KMS-11 (cell line): ENCODE measurements around the gene FAM149B1.

Experiments used
- H2AFZ ChIP-seq: fragments of 200-600 bp; sonication (generic); 2 replicates; pipeline ENCODE4 v1.6.1; 2016; ENCODE audit warnings: antibody characterized with exemption, mixed run types, low read depth
- H3K27ac ChIP-seq: fragments of 200-600 bp; sonication (generic); 2 replicates; pipeline ENCODE4 v1.6.1; 2016; ENCODE audit warnings: mild to moderate bottlenecking, mixed run types
- H3K27me3 ChIP-seq: fragments of 200-600 bp; sonication (generic); 2 replicates; pipeline ENCODE4 v1.6.1; 2017; ENCODE audit warnings: mild to moderate bottlenecking, low read depth, mixed run types, moderate library complexity; ENCODE audit not compliant: insufficient read depth
- H3K36me3 ChIP-seq: fragments of 200-600 bp; sonication (generic); 2 replicates; pipeline ENCODE4 v1.6.1; 2017; ENCODE audit warnings: mild to moderate bottlenecking, mixed run types; ENCODE audit not compliant: insufficient read depth
- H3K4me1 ChIP-seq: fragments of 200-600 bp; sonication (generic); 2 replicates; pipeline ENCODE4 v1.6.1; 2016; ENCODE audit warnings: mild to moderate bottlenecking, low read depth, mixed run types; ENCODE audit not compliant: poor library complexity, severe bottlenecking
- H3K4me2 ChIP-seq: fragments of 200-600 bp; sonication (generic); 2 replicates; pipeline ENCODE4 v1.7.0; 2016; ENCODE audit warnings: mild to moderate bottlenecking, mixed run types
- H3K4me3 ChIP-seq: fragments of 200-600 bp; sonication (generic); IDR thresholded peaks from 2 replicates; pipeline ENCODE4 v1.6.1; 2017; ENCODE audit warnings: low read depth, low read length, mixed read lengths; ENCODE audit not compliant: insufficient read depth
- H3K79me2 ChIP-seq: fragments of 200-600 bp; sonication (generic); 2 replicates; pipeline ENCODE4 v1.6.1; 2016; ENCODE audit warnings: low read depth, mixed run types; ENCODE audit not compliant: insufficient read depth
- H3K9ac ChIP-seq: fragments of 200-600 bp; sonication (generic); 2 replicates; pipeline ENCODE4 v1.6.1; 2016; ENCODE audit warnings: mild to moderate bottlenecking, mixed run types
- H4K20me1 ChIP-seq: fragments of 200-600 bp; sonication (generic); 2 replicates; pipeline ENCODE4 v1.6.1; 2016; ENCODE audit warnings: mild to moderate bottlenecking, mixed run types; ENCODE audit not compliant: insufficient read depth
- CTCF ChIP-seq: fragments of 200-600 bp; sonication (generic); conservative IDR thresholded peaks from 2 replicates; pipeline ENCODE4 v1.6.1; 2017; ENCODE audit warnings: low read depth, mild to moderate bottlenecking, antibody characterized with exemption, low read length, moderate library complexity, mixed read lengths

FAM149B1 gene

GRCh38 chr10:73190188-73190587, 22.3 kb downstream of the FAM149B1 start:
- Histone ChIP-seq H3K4me3 (no peak overlapping the region), H4K20me1 (no peaks in the 10 kb centered on the region), H3K9ac (no peak overlapping the region), H3K4me1 (no peaks in the 10 kb centered on the region), H3K27me3 (no peaks in the 10 kb centered on the region), H3K4me2 (no peak overlapping the region), H3K36me3 (no peaks in the 10 kb centered on the region), H3K27ac (no peak overlapping the region), H3K79me2 (no peaks in the 10 kb centered on the region), H2AFZ (no peak overlapping the region)
- TF ChIP-seq CTCF = no peak

DNA sequence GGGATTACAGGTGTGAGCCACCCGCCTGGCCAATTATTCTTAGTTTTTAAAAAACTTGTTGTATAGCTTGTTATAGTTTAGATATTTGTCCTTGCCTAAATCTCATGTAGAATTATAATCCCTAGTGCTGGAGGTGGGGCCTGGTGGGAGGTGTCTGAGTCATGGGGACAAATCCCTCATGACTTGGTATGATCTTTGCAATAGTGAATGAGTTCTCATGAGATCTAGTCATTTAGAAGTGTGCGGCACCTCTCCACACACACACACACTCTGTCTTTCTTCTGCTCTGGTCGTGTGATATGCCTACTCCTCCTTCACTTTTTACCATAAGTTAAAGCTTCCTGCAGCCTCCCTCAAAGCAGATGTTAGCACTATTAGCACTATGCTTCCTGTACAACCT, 37.2 kb downstream of the FAM149B1 start:
- no peaks in the 10 kb centered on the region for H3K79me2 ChIP-seq
- H3K9ac ChIP-seq = no peak overlapping the region
- H3K27me3 ChIP-seq = no peaks in the 10 kb centered on the region
- no peak for TF ChIP-seq CTCF
- no peaks in the 10 kb centered on the region for H4K20me1 ChIP-seq
- H2AFZ ChIP-seq = no peak overlapping the region
- no peaks in the 10 kb centered on the region for H3K4me1 ChIP-seq
- H3K27ac ChIP-seq = no peak overlapping the region
- no peaks in the 10 kb centered on the region for H3K36me3 ChIP-seq
- no peak overlapping the region for H3K4me3 ChIP-seq
- no peak overlapping the region for H3K4me2 ChIP-seq

GRCh38 chr10:73205890-73206289, 38.0 kb downstream of the FAM149B1 start:
- no peaks in the 10 kb centered on the region for H3K36me3 ChIP-seq
- H3K4me3 ChIP-seq = no peak overlapping the region

DNA sequence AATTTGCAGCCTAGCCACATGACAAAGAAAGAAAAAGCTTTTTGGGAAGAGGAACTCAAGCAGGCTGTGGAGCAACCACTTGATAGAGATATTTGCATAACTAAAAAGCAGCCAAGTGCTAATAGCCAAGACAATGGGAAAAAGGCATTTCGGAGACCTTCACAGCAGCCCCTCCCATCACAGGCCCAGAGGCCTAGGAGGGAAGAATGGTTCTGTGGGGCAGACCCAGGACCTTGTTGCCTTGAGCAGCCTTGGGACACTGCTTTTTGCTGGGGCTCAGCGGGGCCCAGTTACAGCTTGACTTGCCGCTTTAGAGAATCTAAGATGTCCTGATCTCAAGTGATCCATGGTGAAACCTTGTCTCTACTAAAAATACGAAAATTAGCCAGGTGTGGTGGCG, 38.5 kb downstream of the FAM149B1 start:
- Histone ChIP-seq H3K4me1 (no peaks in the 10 kb centered on the region), H2AFZ (no peak overlapping the region), H3K4me2 (no peak overlapping the region), H3K4me3 (no peak overlapping the region), H3K27ac (no peak overlapping the region), H3K9ac (no peak overlapping the region), H3K27me3 (no peaks in the 10 kb centered on the region), H3K79me2 (no peaks in the 10 kb centered on the region), H4K20me1 (no peaks in the 10 kb centered on the region), H3K36me3 (no peaks in the 10 kb centered on the region)
- TF ChIP-seq CTCF = no peak

More at GRCh38 chr10:73205890-73206289, 38.0 kb downstream of the FAM149B1 start:
- H4K20me1 ChIP-seq = no peaks in the 10 kb centered on the region
- no peaks in the 10 kb centered on the region for H3K4me1 ChIP-seq
- H2AFZ ChIP-seq = no peak overlapping the region
- H3K9ac ChIP-seq = no peak overlapping the region
- H3K79me2 ChIP-seq = no peaks in the 10 kb centered on the region
- no peaks in the 10 kb centered on the region for H3K27me3 ChIP-seq
- TF ChIP-seq CTCF = no peak
- H3K27ac ChIP-seq = no peak overlapping the region
- H3K4me2 ChIP-seq = no peak overlapping the region
